Upper lobe of right lung (tissue), 1 donor: ENCODE measurements around the gene SLC6A11. TPM values are rescaled to one million over a fixed set of nuclear protein-coding genes. Genes with fewer than 3 reads are reported as not detected.

Experiments used
- ATAC-seq: fragments of 200-7000 bp; cut with Tn5 transposase; one replicate; pipeline ENCODE4 v1.9.1; 2020; ENCODE audit warnings: mild to moderate bottlenecking, moderate library complexity
- DNase-seq: peaks from one replicate; pipeline ENCODE4 v3.0.0-alpha.2; 2020
- H3K27ac ChIP-seq: fragments of 200-600 bp; one replicate; pipeline ENCODE4 v1.8.0; 2022
- H3K27me3 ChIP-seq: fragments of 200-600 bp; one replicate; pipeline ENCODE4 v1.8.0; 2022; ENCODE audit warnings: mild to moderate bottlenecking
- H3K36me3 ChIP-seq: fragments of 200-600 bp; one replicate; pipeline ENCODE4 v1.8.0; 2022
- H3K4me1 ChIP-seq: fragments of 200-600 bp; one replicate; pipeline ENCODE4 v1.8.0; 2022
- H3K4me3 ChIP-seq: fragments of 200-600 bp; one replicate; pipeline ENCODE4 v1.8.0; 2022; ENCODE audit warnings: mild to moderate bottlenecking
- H3K9me3 ChIP-seq: fragments of 200-600 bp; one replicate; pipeline ENCODE4 v1.8.0; 2022
- CTCF ChIP-seq: fragments of 200-600 bp; IDR thresholded peaks from one replicate; pipeline ENCODE4 v1.8.0; 2022; ENCODE audit warnings: antibody characterized with exemption
- intact Hi-C: fragments of 100-400 bp; cut with DNase I; formaldehyde crosslinking; loops from one replicate; pipeline ENCODE4 v1.11.0; 2022
- total RNA-seq: library from RNA; stranded (reverse); fragmentation: NEBNext Ultra II Directional; extraction: Animal tissue kit (Norgen Biotek cat#: 25700); gene quantifications from one replicate; pipeline ENCODE4 v1.2.1, GENCODE V29; 2021
- donor health status: DM: no; HTN: yes; CAD: no; lungs with severe emphysema.

Gene SLC6A11
- total RNA-seq, 1 donor from 2014 or later = 0.17 TPM

- Histone ChIP-seq H3K27ac (no peak overlapping the region), H3K4me3 (no peak overlapping the region), H3K36me3 (no peaks in the 10 kb centered on the region), H3K27me3 (no peaks in the 10 kb centered on the region), H3K4me1 (no peaks in the 10 kb centered on the region), H3K9me3 (no peaks in the 10 kb centered on the region)
- TF ChIP-seq CTCF = no peak
- intact Hi-C loops = loop anchor here (2.0 to 10.0 kb wide), 2 partner anchors 106 to 386 kb away; no protein-coding TSS in a partner anchor
- DNase-seq (no peak), ATAC-seq (no peak)
Measured at GRCh38 chr3:10949197-10949596, 133.2 kb downstream of the SLC6A11 start.

GRCh38 chr3:10950476-10951294 lies 134.7 kb downstream of the SLC6A11 start:
- H3K27me3 ChIP-seq = no peaks in the 10 kb centered on the region
- DNase-seq = no peak
- ATAC-seq = peak; percentile 65
- H3K27ac ChIP-seq = no peak overlapping the region
- no peaks in the 10 kb centered on the region for H3K4me1 ChIP-seq
- H3K4me3 ChIP-seq = no peak overlapping the region
- H3K9me3 ChIP-seq = no peaks in the 10 kb centered on the region
- intact Hi-C loops = no loop called here
- H3K36me3 ChIP-seq = no peaks in the 10 kb centered on the region
- peak; percentile 60 for TF ChIP-seq CTCF

- no peak for TF ChIP-seq CTCF
- Histone ChIP-seq H3K4me1 (peaks cover 3% of the 10 kb centered on the region), H3K4me3 (no peak overlapping the region), H3K36me3 (no peaks in the 10 kb centered on the region), H3K27me3 (no peaks in the 10 kb centered on the region), H3K27ac (no peak overlapping the region), H3K9me3 (no peaks in the 10 kb centered on the region)
- DNase-seq (no peak), ATAC-seq (no peak)
- intact Hi-C loops = no loop called here
Measured at GRCh38 chr3:10951295-10951926, 135.4 kb downstream of the SLC6A11 start.

GRCh38 chr3:10952525-10952924 lies 136.5 kb downstream of the SLC6A11 start:
- Histone ChIP-seq H3K4me3 (no peak overlapping the region), H3K27me3 (no peaks in the 10 kb centered on the region), H3K4me1 (peaks cover 15% of the 10 kb centered on the region), H3K36me3 (no peaks in the 10 kb centered on the region), H3K27ac (no peak overlapping the region), H3K9me3 (no peaks in the 10 kb centered on the region)
- intact Hi-C loops = no loop called here
- TF ChIP-seq CTCF = no peak
- ATAC-seq (no peak), DNase-seq (no peak)

- H3K27ac ChIP-seq = no peak overlapping the region
- no peak for TF ChIP-seq CTCF
- no peak for ATAC-seq
- no peak for DNase-seq
- no peak overlapping the region for H3K4me3 ChIP-seq
- H3K9me3 ChIP-seq = no peaks in the 10 kb centered on the region
- no peaks in the 10 kb centered on the region for H3K27me3 ChIP-seq
- intact Hi-C loops = no loop called here
- no peaks in the 10 kb centered on the region for H3K36me3 ChIP-seq
- H3K4me1 ChIP-seq = peaks cover 28% of the 10 kb centered on the region
Measured at GRCh38 chr3:10954740-10955139, 138.7 kb downstream of the SLC6A11 start.
